ENCODE results near the gene LDLRAD4. TPM values are rescaled to one million over a fixed set of nuclear protein-coding genes. Genes with fewer than 3 reads are reported as not detected.

Gene LDLRAD4
- total RNA-seq, 1 donor from 2014 or later = 24.7 TPM

DNA sequence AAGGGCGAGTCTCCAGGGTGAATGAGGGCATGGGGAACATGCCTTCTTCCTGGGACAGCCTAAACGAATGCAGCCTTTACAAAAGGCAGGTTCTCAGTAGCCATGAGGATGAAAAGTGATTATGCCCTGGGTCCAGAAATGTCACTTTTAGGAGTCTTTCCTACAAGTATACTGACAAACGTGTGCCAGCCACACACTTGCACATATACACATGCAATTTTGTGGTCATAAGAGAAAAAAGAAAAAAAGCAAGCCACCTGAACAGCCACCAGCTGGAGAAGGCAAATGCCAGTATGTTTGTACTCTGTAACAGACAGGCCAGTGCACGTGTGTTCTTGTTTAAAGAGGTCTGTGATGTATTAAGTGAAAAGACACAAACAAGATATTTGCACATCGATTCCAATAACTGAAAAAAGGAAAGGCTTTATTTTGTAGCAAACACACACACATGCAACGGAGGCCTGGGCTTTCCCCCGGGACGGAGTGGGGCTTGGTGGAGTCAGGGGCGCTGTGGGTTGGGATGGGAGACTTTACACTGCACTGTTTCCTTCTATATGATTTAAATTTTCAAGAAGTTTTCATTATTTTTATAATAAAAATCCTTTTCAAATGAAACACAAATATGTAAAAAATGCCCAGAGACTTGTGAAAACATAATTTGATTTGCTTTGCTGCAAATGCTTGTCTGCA is 399.4 kb downstream of the LDLRAD4 start:
- intact Hi-C loops (cut with micrococcal nuclease) = no loop called here

DNA sequence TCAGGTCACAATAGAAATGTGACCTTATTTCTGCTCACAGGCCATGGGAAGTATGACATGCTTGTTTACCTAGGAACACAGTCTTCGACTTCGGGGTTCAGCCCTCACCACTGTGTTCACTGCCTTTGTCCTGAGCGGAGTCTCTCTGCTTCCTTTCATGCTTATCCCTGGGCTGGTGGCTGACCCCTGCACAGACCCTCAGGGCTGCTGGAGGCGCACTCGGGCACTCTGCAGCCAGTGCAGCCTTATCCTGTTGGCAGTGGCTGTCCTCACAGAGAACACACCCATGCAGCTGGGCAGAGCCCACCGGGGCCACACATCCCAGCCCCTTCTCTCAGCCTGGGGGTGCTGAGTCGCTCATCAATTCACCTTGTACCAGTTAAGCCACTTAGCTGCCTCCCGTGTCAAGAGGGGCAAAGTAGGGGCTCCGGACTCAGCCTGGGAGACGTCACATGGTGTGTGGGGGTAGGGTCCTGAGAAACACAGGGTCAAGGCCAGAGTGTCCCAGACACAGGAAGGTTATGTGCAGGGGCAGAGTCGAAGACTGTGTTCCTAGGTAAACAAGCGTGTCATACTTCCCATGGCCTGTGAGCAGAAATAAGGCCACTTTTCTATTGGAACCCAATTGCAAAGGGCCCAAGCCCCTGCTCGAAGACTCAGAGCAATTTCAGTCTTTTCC is 400.3 kb downstream of the LDLRAD4 start:
- intact Hi-C loops (cut with micrococcal nuclease) = no loop called here

- intact Hi-C loops (cut with micrococcal nuclease) = no loop called here
These were observed 401.1 kb downstream of the LDLRAD4 start for GRCh38 chr18:13619505-13620205.

DNA sequence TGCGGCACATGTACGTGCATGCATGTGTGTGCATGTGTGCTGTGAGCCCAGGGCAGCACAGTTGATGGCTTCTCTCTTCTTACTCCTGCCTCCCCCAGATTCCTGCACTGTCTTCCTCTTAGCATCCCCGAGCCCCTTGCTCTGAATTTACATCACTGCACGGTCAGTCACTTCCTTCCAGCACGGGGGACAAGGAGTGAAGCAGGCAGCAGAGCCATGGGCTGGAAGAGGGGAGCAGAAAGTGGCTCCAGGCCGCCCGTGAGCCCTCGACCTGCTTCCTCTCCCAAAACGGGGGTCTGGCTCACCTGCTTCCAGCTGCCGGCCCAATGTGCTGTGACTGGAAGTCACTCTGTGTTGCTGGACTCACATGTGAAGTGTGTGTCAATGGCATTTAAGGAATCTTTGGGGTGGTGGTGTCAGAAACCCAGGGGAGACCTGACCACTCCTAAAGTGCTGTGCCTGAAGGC is 401.7 kb downstream of the LDLRAD4 start:
- intact Hi-C loops (cut with micrococcal nuclease) = no loop called here

DNA sequence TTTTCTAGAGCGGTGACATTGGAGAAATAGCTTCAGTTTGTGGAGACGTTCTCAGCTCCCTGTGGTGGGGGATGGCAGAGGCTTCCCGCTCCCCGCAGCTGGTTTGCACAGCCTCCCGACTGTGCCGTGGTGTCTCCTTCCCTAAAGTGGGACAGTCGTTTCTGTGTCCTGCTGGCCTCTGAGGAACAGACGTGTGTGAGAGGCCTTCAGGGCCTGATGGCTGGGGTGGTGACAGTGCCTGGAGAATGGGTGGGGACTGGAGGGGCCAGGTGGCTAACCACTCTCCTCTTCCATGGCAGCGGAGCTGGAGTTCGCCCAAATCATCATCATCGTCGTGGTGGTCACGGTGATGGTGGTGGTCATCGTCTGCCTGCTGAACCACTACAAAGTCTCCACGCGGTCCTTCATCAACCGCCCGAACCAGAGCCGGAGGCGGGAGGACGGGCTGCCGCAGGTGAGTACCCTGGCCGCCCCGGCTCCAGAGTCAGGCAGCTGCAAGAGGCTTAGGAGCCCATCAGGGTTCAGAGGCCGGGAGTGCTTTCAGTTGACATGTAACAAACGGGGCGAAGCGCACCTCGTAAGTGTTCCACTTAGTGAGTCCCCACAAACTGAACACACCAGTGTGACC is 402.4 kb downstream of the LDLRAD4 start:
- intact Hi-C loops (cut with micrococcal nuclease) = no loop called here

- intact Hi-C loops (cut with micrococcal nuclease) = no loop called here
These were observed 402.9 kb downstream of the LDLRAD4 start for GRCh38 chr18:13621446-13621849.

GRCh38 chr18:13621886-13622619 is 403.5 kb downstream of the LDLRAD4 start:
- intact Hi-C loops (cut with micrococcal nuclease) = no loop called here

DNA sequence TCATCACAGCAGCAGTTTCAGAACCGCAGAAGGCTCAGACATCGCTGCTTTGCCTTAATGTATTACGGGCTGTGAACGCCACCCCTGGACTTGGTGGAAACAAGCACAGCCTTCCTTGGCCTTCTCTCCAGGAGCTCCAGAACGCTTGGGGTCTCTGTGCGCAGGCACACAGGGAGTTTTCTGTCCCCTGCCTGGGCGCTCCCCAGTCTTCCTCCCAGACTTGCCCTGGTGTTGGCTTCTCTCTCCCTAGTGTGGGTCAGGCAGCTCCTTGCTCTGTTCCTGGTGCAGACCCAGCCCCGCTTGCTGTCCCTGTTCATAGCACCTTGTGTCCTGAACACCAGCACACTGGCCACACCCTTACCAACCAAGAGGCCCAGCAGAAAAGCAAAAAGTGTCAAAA is 404.2 kb downstream of the LDLRAD4 start:
- intact Hi-C loops (cut with micrococcal nuclease) = no loop called here

DNA sequence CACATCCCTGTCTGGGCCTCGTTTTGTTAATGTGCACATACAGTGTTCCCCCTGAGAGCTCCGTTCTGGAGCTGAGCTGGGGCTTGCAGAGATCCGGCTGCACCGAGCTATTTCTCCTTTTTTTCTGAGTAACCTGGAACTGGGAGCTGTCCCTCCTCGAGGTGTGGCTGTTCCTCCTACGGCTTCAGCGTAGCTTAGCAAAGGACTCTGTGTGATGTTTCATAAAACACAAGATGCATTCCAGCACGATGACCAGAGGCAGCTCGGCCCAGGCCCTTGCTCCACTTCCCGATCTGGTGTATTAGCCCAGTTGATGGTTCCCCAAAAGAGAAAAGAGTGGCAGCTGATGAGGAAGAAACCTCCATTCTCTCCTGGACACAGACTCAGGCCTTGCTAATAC is 404.8 kb downstream of the LDLRAD4 start:
- intact Hi-C loops (cut with micrococcal nuclease) = no loop called here

DNA sequence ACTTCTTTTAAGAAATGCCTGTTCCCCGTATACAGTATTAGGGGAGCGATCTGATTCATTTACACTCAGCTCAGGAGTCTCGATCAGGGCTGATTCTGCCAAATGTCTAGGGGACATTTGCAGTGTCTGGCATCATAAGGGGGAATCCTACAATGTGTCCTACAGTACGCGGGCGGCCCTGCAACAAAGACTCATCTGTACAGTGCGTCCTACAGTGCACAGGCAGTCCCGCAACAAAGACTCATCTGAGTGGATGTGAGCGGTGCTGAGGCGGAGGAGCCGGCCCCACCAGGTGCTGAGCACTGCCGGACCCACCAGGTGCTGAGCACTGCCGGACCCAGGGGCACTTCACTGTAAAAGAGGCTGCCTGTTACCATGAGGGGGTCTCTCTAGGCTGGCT is 405.3 kb downstream of the LDLRAD4 start:
- intact Hi-C loops (cut with micrococcal nuclease) = no loop called here

GRCh38 chr18:13624563-13625237 is 406.1 kb downstream of the LDLRAD4 start:
- intact Hi-C loops (cut with micrococcal nuclease) = no loop called here

DNA sequence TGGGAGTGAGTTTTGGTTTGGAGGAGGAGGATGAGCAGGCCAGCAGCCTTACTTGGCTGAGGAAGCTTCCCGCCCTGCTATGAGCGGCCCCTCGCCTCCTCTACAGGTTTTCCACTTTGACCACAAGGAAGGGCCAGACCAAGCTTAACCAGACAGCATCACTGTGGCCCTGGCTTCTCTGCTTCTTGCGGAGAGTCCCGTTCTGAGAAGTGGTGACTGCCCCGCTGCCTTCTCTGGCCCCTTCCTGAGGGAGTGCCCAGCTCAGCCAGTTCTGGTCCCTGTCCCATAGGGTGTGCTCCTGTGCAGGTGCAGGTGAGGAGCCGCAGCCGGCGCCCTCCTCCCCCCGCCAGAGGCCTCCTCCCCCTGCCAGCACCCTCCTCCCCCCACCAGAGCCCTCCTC is 406.8 kb downstream of the LDLRAD4 start:
- intact Hi-C loops (cut with micrococcal nuclease) = no loop called here

DNA sequence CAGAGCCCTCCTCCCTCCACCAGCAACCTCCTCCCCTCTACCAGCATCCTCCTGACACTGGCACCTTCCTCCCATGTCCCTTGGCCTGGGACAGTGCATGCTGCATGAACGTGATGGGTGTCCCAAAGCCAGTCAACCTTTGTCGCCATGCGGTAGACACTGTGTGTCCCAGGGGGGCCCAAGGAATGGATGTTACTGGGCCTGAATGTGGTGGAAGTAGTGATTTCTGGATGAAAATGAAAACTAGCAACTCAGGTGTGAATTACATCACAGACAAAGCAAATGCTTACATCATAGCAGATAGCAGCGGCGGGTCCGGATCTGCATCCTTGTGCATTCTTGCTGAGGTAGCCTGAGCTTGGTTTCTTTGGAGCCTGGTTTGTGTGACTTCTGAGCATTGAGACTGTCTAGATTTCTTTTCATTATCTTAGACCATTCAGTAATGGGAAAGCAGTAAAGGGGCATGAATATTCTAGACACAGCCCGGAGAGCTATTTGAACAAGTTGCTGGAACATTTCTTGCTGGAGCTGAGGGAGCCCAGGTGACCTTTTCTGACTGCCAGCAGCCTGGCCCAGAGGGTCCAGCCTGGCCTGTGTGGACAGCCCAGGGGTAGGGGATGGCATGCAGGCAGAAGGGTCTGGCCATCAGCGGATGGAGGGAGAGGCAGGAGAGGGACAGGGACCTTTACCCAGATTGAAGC is 407.4 kb downstream of the LDLRAD4 start:
- intact Hi-C loops (cut with micrococcal nuclease) = no loop called here

DNA sequence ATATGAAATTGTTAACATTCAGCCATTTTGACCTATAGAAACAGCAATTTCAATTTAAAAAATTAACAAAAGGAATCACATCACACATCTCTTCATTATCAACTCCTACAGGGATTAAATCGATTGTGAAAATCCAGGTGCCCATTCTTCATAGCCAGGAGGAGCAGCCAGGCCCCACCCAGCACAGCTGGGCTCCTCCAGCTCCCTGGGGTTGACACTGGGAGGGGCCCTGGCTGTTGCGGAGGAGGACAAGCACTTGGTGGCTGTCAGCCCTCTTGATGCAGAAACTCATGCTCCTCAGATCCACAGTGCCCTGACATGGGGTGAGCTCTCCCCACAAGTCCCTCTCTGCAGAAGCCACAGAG is 408.0 kb downstream of the LDLRAD4 start:
- intact Hi-C loops (cut with micrococcal nuclease) = no loop called here

GRCh38 chr18:13627639-13628038 is 409.1 kb downstream of the LDLRAD4 start:
- intact Hi-C loops (cut with micrococcal nuclease) = no loop called here

DNA sequence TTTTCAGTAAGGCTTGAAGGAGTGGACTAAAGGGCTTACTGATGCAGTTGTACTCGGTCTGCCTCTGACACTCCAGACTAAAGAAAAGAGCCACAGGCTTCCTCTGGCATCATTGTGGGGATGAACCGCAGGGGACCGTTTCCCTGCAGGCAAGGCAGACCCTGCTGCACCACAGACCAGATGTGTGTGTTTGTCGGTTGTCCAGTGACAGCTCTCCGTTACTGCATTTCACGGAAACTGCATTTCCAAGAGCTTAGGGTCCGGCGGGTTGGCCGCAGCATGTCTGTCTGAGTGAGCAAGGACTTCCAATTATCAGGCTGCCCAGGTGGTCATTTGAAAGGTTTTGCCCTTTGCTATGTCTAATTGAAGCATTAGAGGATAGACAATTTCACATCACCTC is 409.7 kb downstream of the LDLRAD4 start:
- intact Hi-C loops (cut with micrococcal nuclease) = no loop called here

DNA sequence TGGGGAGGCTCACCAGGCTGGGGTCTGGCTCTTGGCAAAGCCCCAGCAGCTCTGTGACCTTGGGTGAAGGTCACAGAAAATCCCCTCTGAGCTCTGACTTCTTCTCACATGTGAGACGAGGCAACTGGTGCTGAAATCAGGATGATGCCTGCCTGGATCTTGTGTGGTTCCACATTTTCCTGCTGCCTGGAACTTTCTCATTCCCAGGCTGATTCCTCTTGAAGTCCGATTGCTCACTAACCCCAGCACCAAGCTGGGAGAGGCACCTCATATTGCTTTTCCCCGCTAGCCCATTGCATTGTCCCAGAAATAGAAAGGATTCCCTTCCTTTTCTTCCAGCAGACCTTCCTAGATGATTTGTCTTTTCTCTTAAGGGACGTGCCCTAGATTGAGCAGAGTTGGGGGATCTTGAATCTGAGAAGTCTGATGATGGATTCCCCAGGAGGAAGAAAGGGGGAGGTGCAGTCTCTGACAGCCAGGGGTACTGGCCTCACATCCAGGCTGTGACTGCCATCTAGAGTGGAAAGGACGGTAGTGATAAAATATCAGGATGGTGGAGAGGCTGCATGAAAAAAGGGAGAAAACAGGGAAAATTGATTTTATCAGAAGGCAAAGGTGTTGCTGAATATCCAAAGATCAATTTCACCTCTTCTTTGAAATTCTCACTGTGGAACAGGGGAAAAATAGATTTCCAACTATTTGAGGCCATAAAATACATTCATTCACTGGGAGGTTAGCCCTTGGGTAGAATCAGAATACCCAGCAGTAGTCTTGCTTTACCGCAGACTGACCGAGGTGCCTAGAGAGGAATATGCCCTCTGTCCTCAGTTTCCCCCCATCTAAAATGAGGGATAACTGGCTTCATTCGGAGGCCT is 411.5 kb downstream of the LDLRAD4 start:
- intact Hi-C loops (cut with micrococcal nuclease) = loop anchor here (1.0 to 5.0 kb wide), 4 partner anchors 16 to 414 kb away; no protein-coding TSS in a partner anchor

- intact Hi-C loops (cut with micrococcal nuclease) = loop anchor here (1.0 to 5.0 kb wide), 4 partner anchors 16 to 414 kb away; no protein-coding TSS in a partner anchor
These were observed 412.2 kb downstream of the LDLRAD4 start for GRCh38 chr18:13630716-13631268.

- intact Hi-C loops (cut with micrococcal nuclease) = loop anchor here (5.0 kb wide), 1 partner anchor 366 kb away; no protein-coding TSS in a partner anchor
These were observed 415.1 kb downstream of the LDLRAD4 start for GRCh38 chr18:13633700-13634099.
